HL-60 (cell line): ENCODE data around the gene RFESD.

Source experiments
- CTCF ChIP-seq: IDR thresholded peaks from one replicate; pipeline ENCODE4 v1.5.1; 2011; ENCODE audit warnings: low read length, control low read depth, inconsistent platforms; ENCODE audit not compliant: insufficient read depth
- POLR2AphosphoS5 ChIP-seq: IDR thresholded peaks from 2 replicates; pipeline ENCODE4 v1.6.1; 2012; ENCODE audit warnings: low read depth

- TF ChIP-seq CTCF (no peak), POLR2AphosphoS5 (no peak)
Observed at GRCh38 chr5:95660060-95660459, 13.5 kb downstream of the RFESD start.
